IMR-90 (cell line): ENCODE data around the gene POMT2. TPM values are rescaled to one million over a fixed set of nuclear protein-coding genes. Genes with fewer than 3 reads are reported as not detected.

Source experiments
- ATAC-seq: fragments of 200-7000 bp; cut with Tn5 transposase; 2 replicates; pipeline ENCODE4 v1.9.1; 2020; ENCODE audit warnings: low read depth, mild to moderate bottlenecking, moderate library complexity
- BruUV-seq: library from RNA; stranded (reverse); fragments of 400-500 nt; replicated peaks from 2 replicates; lab custom pipeline; 2021; lab: Mats Ljungman, UMichigan
- CTCF ChIA-PET: fragments of 300-600 bp; formaldehyde crosslinking; extraction: SDS; loops from one replicate; lab custom pipeline; 2021; ENCODE audit warnings: antibody characterized with exemption; lab: Yijun Ruan, JAX
- POLR2A ChIA-PET: fragments of 300-600 bp; sonication (Branson Sonifier 250); formaldehyde crosslinking; loops from one replicate; lab custom pipeline; 2022; ENCODE audit warnings: antibody characterized with exemption; ENCODE audit not compliant: unreplicated experiment; lab: Charles Lee
- DNase-seq: peaks from one replicate; pipeline ENCODE4 v3.0.0; 2013
- H2AFZ ChIP-seq: replicated peaks from 2 replicates; pipeline ENCODE3; 2013; ENCODE audit warnings: low read length, mild to moderate bottlenecking; ENCODE audit not compliant: poor library complexity
- H2AK5ac ChIP-seq: 2 replicates; pipeline ENCODE4 v1.6.1; 2013; ENCODE audit warnings: low read depth, low read length, inconsistent platforms
- H2AK9ac ChIP-seq: replicated peaks from 2 replicates; pipeline ENCODE3; 2013; ENCODE audit warnings: mild to moderate bottlenecking, low read depth, low read length, moderate library complexity; ENCODE audit not compliant: poor library complexity
- H2BK120ac ChIP-seq: 2 replicates; pipeline ENCODE4 v1.6.1; 2013; ENCODE audit warnings: low read depth, low read length, inconsistent platforms
- H2BK15ac ChIP-seq: 3 replicates; pipeline ENCODE4 v1.6.1; 2013; ENCODE audit warnings: low read depth, low read length, inconsistent platforms
- H2BK20ac ChIP-seq: 2 replicates; pipeline ENCODE4 v1.6.1; 2013; ENCODE audit warnings: low read depth, mild to moderate bottlenecking, inconsistent platforms, low read length, moderate library complexity
- H2BK5ac ChIP-seq: 2 replicates; pipeline ENCODE4 v1.6.1; 2013; ENCODE audit warnings: mild to moderate bottlenecking, low read depth, low read length, inconsistent platforms; ENCODE audit not compliant: poor library complexity, severe bottlenecking
- H3K14ac ChIP-seq: replicated peaks from 2 replicates; pipeline ENCODE4 v1.6.1; 2013; ENCODE audit warnings: low read depth, low read length, inconsistent platforms
- H3K18ac ChIP-seq: 2 replicates; pipeline ENCODE4 v1.6.1; 2013; ENCODE audit warnings: low read depth, low read length, control low read depth
- H3K23ac ChIP-seq: 2 replicates; pipeline ENCODE4 v1.6.1; 2013; ENCODE audit warnings: low read depth, low read length, inconsistent platforms
- H3K27ac ChIP-seq: 2 replicates; pipeline ENCODE4 v1.5.1; 2013; ENCODE audit warnings: mild to moderate bottlenecking, control low read depth, low read length; ENCODE audit not compliant: insufficient read depth
- H3K27me3 ChIP-seq: 2 replicates; pipeline ENCODE4 v1.6.1; 2013; ENCODE audit warnings: low read length; ENCODE audit not compliant: control insufficient read depth, insufficient read depth
- H3K36me3 ChIP-seq: 2 replicates; pipeline ENCODE4 v1.6.1; 2013; ENCODE audit warnings: low read length, mixed read lengths; ENCODE audit not compliant: control insufficient read depth, insufficient read depth
- H3K4ac ChIP-seq: 2 replicates; pipeline ENCODE4 v1.6.1; 2013; ENCODE audit warnings: low read depth, low read length, inconsistent platforms
- H3K4me1 ChIP-seq: 2 replicates; pipeline ENCODE4 v1.6.1; 2013; ENCODE audit warnings: low read length, mixed read lengths; ENCODE audit not compliant: control insufficient read depth, insufficient read depth
- H3K4me2 ChIP-seq: 2 replicates; pipeline ENCODE4 v1.6.1; 2013; ENCODE audit warnings: low read depth, mild to moderate bottlenecking, control low read depth, low read length, moderate library complexity
- H3K4me3 ChIP-seq: 2 replicates; pipeline ENCODE4 v1.5.1; 2013; ENCODE audit warnings: low read depth, mild to moderate bottlenecking, control low read depth, low read length, moderate library complexity; ENCODE audit not compliant: insufficient read depth
- H3K56ac ChIP-seq: 2 replicates; pipeline ENCODE4 v1.6.1; 2013; ENCODE audit warnings: low read length, inconsistent platforms; ENCODE audit not compliant: insufficient read depth; ENCODE audit errors: extremely low read depth
- H3K79me1 ChIP-seq, 2 experiments: 2 replicates each; pipeline ENCODE4 v1.6.1; 2013; ENCODE audit warnings: low read length in 2 of 2, inconsistent platforms in 1 of 2, low read depth in 1 of 2
- H3K9ac ChIP-seq: 2 replicates; pipeline ENCODE4 v1.6.1; 2013; ENCODE audit warnings: low read depth, low read length, control low read depth
- H3K9me1 ChIP-seq: 2 replicates; pipeline ENCODE4 v1.6.1; 2013; ENCODE audit warnings: low read length, inconsistent platforms; ENCODE audit not compliant: insufficient read depth
- H3K9me3 ChIP-seq: 2 replicates; pipeline ENCODE4 v1.6.1; 2013; ENCODE audit warnings: low read length; ENCODE audit not compliant: control insufficient read depth, insufficient read depth
- H4K20me1 ChIP-seq: 2 replicates; pipeline ENCODE4 v1.6.1; 2013; ENCODE audit warnings: low read length, inconsistent platforms; ENCODE audit not compliant: insufficient read depth
- H4K5ac ChIP-seq: 2 replicates; pipeline ENCODE4 v1.6.1; 2013; ENCODE audit warnings: mild to moderate bottlenecking, low read depth, low read length, control low read depth
- H4K8ac ChIP-seq, 2 experiments: 2 replicates each; pipeline ENCODE4 v1.6.1; 2013; ENCODE audit warnings: low read depth in 2 of 2, low read length in 2 of 2, control low read depth in 1 of 2, inconsistent platforms in 1 of 2
- H4K91ac ChIP-seq: 2 replicates; pipeline ENCODE4 v1.6.1; 2013; ENCODE audit warnings: low read depth, low read length, inconsistent platforms; ENCODE audit not compliant: insufficient read depth
- BHLHE40 ChIP-seq: fragments of 150-350 bp; IDR thresholded peaks from 2 replicates; pipeline ENCODE4 v1.6.1; 2016; ENCODE audit warnings: mild to moderate bottlenecking, low read depth, low read length
- CEBPB ChIP-seq: IDR thresholded peaks from 2 replicates; pipeline ENCODE4 v1.6.1; 2012; ENCODE audit warnings: low read depth, low read length, improper control_type of control experiment
- CHD1 ChIP-seq: IDR thresholded peaks from 2 replicates; pipeline ENCODE4 v1.6.1; 2012; ENCODE audit warnings: low read depth, low read length, improper control_type of control experiment
- CTCF ChIP-seq: conservative IDR thresholded peaks from 2 replicates; pipeline ENCODE4 v1.5.1; 2012; ENCODE audit warnings: mild to moderate bottlenecking, low read depth, low read length, improper control_type of control experiment
- ELK1 ChIP-seq: fragments of 150-350 bp; IDR thresholded peaks from 2 replicates; pipeline ENCODE4 v1.6.1; 2016; ENCODE audit warnings: low read depth, mild to moderate bottlenecking, low read length, moderate library complexity, borderline replicate concordance
- MAFK ChIP-seq: IDR thresholded peaks from 2 replicates; pipeline ENCODE4 v1.6.1; 2012; ENCODE audit warnings: low read depth, low read length, improper control_type of control experiment
- MAZ ChIP-seq: IDR thresholded peaks from 2 replicates; pipeline ENCODE4 v1.6.1; 2012; ENCODE audit warnings: low read depth, mild to moderate bottlenecking, low read length, improper control_type of control experiment, moderate library complexity, borderline replicate concordance
- MXI1 ChIP-seq: IDR thresholded peaks from 2 replicates; pipeline ENCODE4 v1.6.1; 2012; ENCODE audit warnings: low read depth, mild to moderate bottlenecking, low read length, moderate library complexity, borderline replicate concordance
- NFE2L2 ChIP-seq: fragments of 150-350 bp; IDR thresholded peaks from 2 replicates; pipeline ENCODE4 v1.6.1; 2016; ENCODE audit warnings: low read depth, mild to moderate bottlenecking, low read length
- POLR2A ChIP-seq: IDR thresholded peaks from 2 replicates; pipeline ENCODE4 v1.6.1; 2012; ENCODE audit warnings: mild to moderate bottlenecking, low read depth, low read length
- RAD21 ChIP-seq: IDR thresholded peaks from 2 replicates; pipeline ENCODE4 v1.6.1; 2012; ENCODE audit warnings: low read length, improper control_type of control experiment
- SMC3 ChIP-seq: fragments of 150-350 bp; IDR thresholded peaks from 2 replicates; pipeline ENCODE4 v1.6.1; 2016; ENCODE audit warnings: low read depth, mild to moderate bottlenecking, antibody characterized with exemption, low read length, moderate library complexity
- USF2 ChIP-seq: fragments of 150-350 bp; IDR thresholded peaks from 2 replicates; pipeline ENCODE4 v1.6.1; 2017; ENCODE audit warnings: mild to moderate bottlenecking, antibody characterized with exemption, low read length, low read depth
- WGBS, 2 experiments: methylation state at CpG; one replicate each; pipeline versions ENCODE4 v1.1.5 to v1.1.7; 2013; ENCODE audit warnings: missing lambda C conversion rate in 2 of 2; ENCODE audit not compliant: insufficient read length in 1 of 2; ENCODE audit errors: extremely low coverage in 2 of 2; 5-methylcytosine and 5-hydroxymethylcytosine counted together
- dilution Hi-C: fragments of 300-500 bp; cut with HindIII; formaldehyde crosslinking; loops from one replicate; pipeline ENCODE4 v1.14.3; 2018; ENCODE audit warnings: low sequenced_read_pairs; ENCODE audit not compliant: unreplicated experiment
- in situ Hi-C: fragments of 300-500 bp; cut with MboI; formaldehyde crosslinking; loops from 3 replicates; pipeline ENCODE4 v1.14.3; 2019; ENCODE audit warnings: low sequenced_read_pairs, inconsistent platforms, mixed read lengths
- intact Hi-C: fragments of 100-400 bp; cut with micrococcal nuclease; formaldehyde crosslinking; loops from 2 replicates; pipeline ENCODE4 v1.10.0; 2022
- polyA plus RNA-seq, 3 experiments: library from polyadenylated mRNA; depleted of rRNA; stranded (reverse); fragments of >200 nt; gene quantifications; 2 replicates each; pipeline ENCODE4 v1.2.3, GENCODE V29; 2012; ENCODE audit warnings: low replicate concordance in 1 of 3
- total RNA-seq: library from RNA; depleted of rRNA; stranded (reverse); fragments of >200 nt; gene quantifications from 2 replicates; pipeline ENCODE4 v1.2.3, GENCODE V29; 2012

The POMT2 gene
- total and polyA plus RNA-seq, 2 of the 4 experiments (the other 2 are of a cell fraction), result 6.5 to 13.0 TPM

- no peak overlapping the region for H2AFZ ChIP-seq
- no peak overlapping the region for H3K4me3 ChIP-seq
- no peak overlapping the region for H2BK5ac ChIP-seq
- in situ Hi-C loops, result no loop called here
- no peaks in the 10 kb centered on the region for H3K79me1 ChIP-seq
- no peak overlapping the region for H2AK5ac ChIP-seq
- H3K4me1 ChIP-seq, result no peaks in the 10 kb centered on the region
- ATAC-seq (no peak), DNase-seq (no peak)
- H3K9me3 ChIP-seq, result no peaks in the 10 kb centered on the region
- BruUV-seq, result no TSS peak
- 44% methylated on average over 10 of the region's 20 CpGs; no CpG with 5 or more reads in 1 of the 2 experiments for WGBS, 2 experiments
- ChIA-PET POLR2A (no interaction called here), CTCF (no interaction called here)
- H2BK120ac ChIP-seq, result no peak overlapping the region
- no peak overlapping the region for H3K23ac ChIP-seq
- no peak overlapping the region for H3K18ac ChIP-seq
- H3K36me3 ChIP-seq, result no peaks in the 10 kb centered on the region
- no peak overlapping the region for H3K14ac ChIP-seq
- H3K9me1 ChIP-seq, result no peaks in the 10 kb centered on the region
- H3K27me3 ChIP-seq, result peaks cover 14% of the 10 kb centered on the region
- H3K9ac ChIP-seq, result no peak overlapping the region
- no peak overlapping the region for H3K4ac ChIP-seq
- H2AK9ac ChIP-seq, result no peak overlapping the region
- no peak overlapping the region for H3K27ac ChIP-seq
- no peak overlapping the region for H4K5ac ChIP-seq
- no peak overlapping the region for H3K56ac ChIP-seq
- H2BK20ac ChIP-seq, result no peak overlapping the region
- intact Hi-C loops, result no loop called here
- no peak overlapping the region for H3K4me2 ChIP-seq
- H2BK15ac ChIP-seq, result no peak overlapping the region
- no peak overlapping the region for H4K8ac ChIP-seq
- dilution Hi-C loops, result no loop called here
- H4K91ac ChIP-seq, result no peak overlapping the region
- H4K20me1 ChIP-seq, result no peaks in the 10 kb centered on the region
- TF ChIP-seq CHD1 (no peak), POLR2A (no peak), NFE2L2 (no peak), SMC3 (no peak), USF2 (no peak), CTCF (no peak), BHLHE40 (no peak), MAFK (no peak), CEBPB (no peak), RAD21 (no peak), MAZ (no peak), MXI1 (no peak), ELK1 (no peak)
Observed at GRCh38 chr14:77253333-77254190, 67.1 kb downstream of the POMT2 start.
